Mesodermal cell (in vitro differentiated cells): ENCODE data around the gene MPST.
"Not testable (repeated sequence)": the region's sequence is repeated elsewhere in the genome, so short reads cannot be mapped to it uniquely, and the experiment has no call there.

Experiments
- H3K27ac ChIP-seq: 2 replicates; pipeline ENCODE4 v1.7.0; 2013; ENCODE audit warnings: mild to moderate bottlenecking, low read depth, low read length, moderate library complexity; ENCODE audit not compliant: severe bottlenecking
- H3K36me3 ChIP-seq: 2 replicates; pipeline ENCODE4 v1.7.1; 2013; ENCODE audit warnings: mild to moderate bottlenecking, low read length, moderate library complexity; ENCODE audit not compliant: control insufficient read depth, insufficient read depth
- H3K4me1 ChIP-seq: one replicate; pipeline ENCODE4 v1.7.1; 2013; ENCODE audit warnings: mild to moderate bottlenecking, low read length; ENCODE audit not compliant: insufficient read depth, control insufficient read depth, poor library complexity, severe bottlenecking
- H3K4me3 ChIP-seq: 2 replicates; pipeline ENCODE4 v1.7.0; 2013; ENCODE audit warnings: low read length, control low read depth, mild to moderate bottlenecking; ENCODE audit not compliant: insufficient read depth, poor library complexity, severe bottlenecking; ENCODE audit errors: extremely low read depth
- H3K9me3 ChIP-seq: 2 replicates; pipeline ENCODE4 v1.7.1; 2013; ENCODE audit warnings: mild to moderate bottlenecking, low read length, moderate library complexity; ENCODE audit not compliant: control insufficient read depth
- WGBS, 2 experiments: methylation state at CpG; one replicate each; pipeline ENCODE4 v1.1.5; 2013; ENCODE audit warnings: missing lambda C conversion rate in 2 of 2; ENCODE audit not compliant: insufficient coverage in 2 of 2; 5-methylcytosine and 5-hydroxymethylcytosine counted together

Gene MPST

DNA sequence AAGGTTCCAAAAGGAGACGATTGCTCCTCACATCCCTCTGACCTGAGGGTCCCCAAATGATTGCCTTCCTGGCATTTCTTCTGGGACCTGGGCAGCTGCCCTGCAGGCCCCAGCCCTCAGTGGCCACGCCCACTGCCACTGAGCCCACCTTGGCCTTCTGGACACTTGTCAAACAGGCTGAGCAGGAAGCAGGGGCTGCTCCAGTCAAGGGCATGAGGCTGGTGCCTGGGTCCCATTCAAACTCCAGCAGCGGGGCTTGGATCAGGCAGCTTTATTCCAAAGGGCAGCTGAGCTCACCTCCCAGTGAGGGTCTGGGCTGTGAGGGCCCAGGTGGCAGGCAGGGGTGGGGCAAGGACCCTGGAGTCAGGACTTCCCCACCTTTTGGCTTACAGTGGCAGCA is 45.6 kb downstream of the MPST start:
- Histone ChIP-seq H3K4me1 (peaks cover 5% of the 10 kb centered on the region), H3K27ac (no peak overlapping the region), H3K4me3 (no peak overlapping the region), H3K36me3 (peaks cover 4% of the 10 kb centered on the region), H3K9me3 (no peaks in the 10 kb centered on the region)
- WGBS, 2 experiments: 86 to 92% methylated on average over 3 of the region's 3 CpGs

DNA sequence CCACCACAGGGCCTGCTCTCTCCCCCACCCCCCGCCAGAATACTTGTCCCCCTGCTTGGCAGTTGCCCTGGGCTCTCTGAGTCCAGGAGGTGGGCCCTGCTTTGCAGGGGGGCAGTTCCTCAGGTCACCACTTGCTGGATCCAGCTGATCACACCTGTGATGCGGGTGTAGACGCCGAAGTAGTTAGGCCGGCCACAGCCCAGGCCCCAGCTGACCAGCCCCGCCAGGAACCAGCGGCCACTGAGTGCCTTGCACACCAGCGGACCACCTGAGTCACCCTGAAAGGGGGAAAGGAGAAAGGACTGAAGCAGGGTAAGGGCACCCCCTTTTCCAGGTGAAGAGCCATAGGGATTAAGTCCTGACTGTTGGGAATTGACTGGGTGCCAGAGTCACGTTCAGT is 46.4 kb downstream of the MPST start:
- Histone ChIP-seq H3K9me3 (no peaks in the 10 kb centered on the region), H3K4me3 (no peak overlapping the region), H3K27ac (no peak overlapping the region), H3K36me3 (peaks cover 4% of the 10 kb centered on the region), H3K4me1 (peaks cover 5% of the 10 kb centered on the region)
- WGBS, 2 experiments: 94 to 96% methylated on average over 7 to 9 of the region's 9 CpGs

DNA sequence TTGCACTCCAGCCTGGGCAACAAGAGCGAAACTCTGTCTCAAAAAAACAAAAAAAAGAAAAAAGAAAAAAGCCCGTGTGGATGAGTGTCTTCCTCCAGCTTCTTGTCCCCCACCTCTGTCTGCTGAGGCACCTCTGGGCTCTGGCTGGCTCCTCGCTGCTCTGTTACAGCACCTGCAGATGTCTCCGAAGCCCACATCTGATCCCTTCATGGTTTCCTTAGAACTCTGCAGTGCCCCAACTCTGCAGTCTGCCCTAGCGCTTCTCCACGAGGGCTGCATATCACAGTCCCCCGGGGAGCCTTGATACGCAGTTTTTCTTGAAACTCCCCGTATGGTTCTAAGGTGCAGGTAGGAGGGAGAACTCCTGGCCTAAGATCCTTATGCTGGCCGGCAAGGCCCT is 47.9 kb downstream of the MPST start:
- no peaks in the 10 kb centered on the region for H3K4me1 ChIP-seq
- WGBS, 2 experiments: 86 to 88% methylated on average over 7 to 8 of the region's 10 CpGs
- no peak overlapping the region for H3K27ac ChIP-seq
- H3K9me3 ChIP-seq: no peaks in the 10 kb centered on the region
- H3K4me3 ChIP-seq: no peak overlapping the region
- H3K36me3 ChIP-seq: no peaks in the 10 kb centered on the region

DNA sequence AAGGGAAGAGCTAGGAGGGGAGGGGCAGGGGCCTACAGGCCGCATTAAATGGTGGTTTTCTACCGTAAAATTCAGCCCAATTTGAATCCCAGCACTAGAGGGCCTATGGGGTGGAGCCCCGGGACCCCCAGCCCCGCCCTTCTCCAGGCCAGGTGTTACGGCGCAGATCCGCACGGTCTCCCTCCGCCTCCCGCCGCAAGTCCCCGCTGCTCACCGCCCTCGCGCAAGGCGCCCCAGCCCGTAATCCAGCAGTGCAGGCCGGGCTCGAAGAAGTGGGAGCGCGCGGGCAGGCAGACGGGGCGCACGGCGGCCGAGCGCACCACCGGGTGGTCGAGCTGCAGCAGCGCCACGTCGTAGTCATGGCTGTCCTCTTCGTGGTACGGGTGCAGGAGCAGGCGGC is 49.3 kb downstream of the MPST start:
- Histone ChIP-seq H3K9me3 (no peaks in the 10 kb centered on the region), H3K36me3 (no peaks in the 10 kb centered on the region), H3K27ac (no peak overlapping the region), H3K4me1 (no peaks in the 10 kb centered on the region), H3K4me3 (no peak overlapping the region)
- WGBS, 2 experiments: 1 to 6% methylated on average over 22 to 32 of the region's 36 CpGs

DNA sequence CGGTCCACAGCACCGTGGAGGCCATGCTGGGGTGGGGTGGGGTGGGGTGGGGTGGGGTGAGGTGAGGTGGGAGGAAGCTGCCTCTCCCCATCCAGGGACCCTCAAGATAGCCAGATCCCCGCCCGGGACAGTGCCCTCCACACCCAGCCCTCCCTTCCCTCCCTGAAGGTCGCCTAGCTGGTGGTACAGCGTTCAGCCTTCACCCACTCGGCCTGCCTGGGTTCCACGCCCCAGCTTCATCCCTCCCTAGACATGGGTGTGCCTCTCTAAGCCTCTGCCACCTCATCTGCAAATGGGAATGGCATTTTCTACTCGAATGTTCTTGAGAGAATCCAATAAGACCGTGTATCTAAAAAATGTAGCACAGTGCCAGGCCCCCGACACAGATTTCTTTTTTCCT is 49.8 kb downstream of the MPST start:
- Histone ChIP-seq H3K4me3 (no peak overlapping the region), H3K4me1 (no peaks in the 10 kb centered on the region), H3K27ac (no peak overlapping the region), H3K36me3 (no peaks in the 10 kb centered on the region), H3K9me3 (no peaks in the 10 kb centered on the region)
- WGBS, 2 experiments: 56 to 65% methylated on average over 7 to 9 of the region's 11 CpGs

DNA sequence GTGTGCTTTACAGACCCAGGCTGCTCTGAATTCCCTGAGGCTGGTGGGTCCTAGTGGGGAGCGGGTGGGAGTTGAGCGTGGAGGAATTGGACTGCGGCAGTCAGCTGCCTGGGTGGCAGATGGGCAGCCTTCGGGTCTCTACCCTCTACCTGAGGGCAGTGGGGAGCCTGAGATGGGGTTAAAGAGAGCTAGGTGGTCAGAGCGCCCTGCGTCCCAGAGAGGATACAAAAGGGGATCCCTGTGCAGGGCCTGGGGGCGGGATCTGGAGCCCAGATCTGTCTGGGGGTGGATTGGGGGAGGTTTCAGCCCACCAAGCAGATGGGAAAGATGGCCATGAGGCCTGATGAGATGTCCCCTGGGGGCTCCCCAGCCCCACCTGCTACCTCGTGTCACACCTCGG is 50.2 kb downstream of the MPST start:
- H3K36me3 ChIP-seq: no peaks in the 10 kb centered on the region
- H3K9me3 ChIP-seq: no peaks in the 10 kb centered on the region
- no peak overlapping the region for H3K27ac ChIP-seq
- WGBS, 2 experiments: 72 to 95% methylated on average over 2 to 8 of the region's 9 CpGs
- H3K4me3 ChIP-seq: no peak overlapping the region
- H3K4me1 ChIP-seq: no peaks in the 10 kb centered on the region

DNA sequence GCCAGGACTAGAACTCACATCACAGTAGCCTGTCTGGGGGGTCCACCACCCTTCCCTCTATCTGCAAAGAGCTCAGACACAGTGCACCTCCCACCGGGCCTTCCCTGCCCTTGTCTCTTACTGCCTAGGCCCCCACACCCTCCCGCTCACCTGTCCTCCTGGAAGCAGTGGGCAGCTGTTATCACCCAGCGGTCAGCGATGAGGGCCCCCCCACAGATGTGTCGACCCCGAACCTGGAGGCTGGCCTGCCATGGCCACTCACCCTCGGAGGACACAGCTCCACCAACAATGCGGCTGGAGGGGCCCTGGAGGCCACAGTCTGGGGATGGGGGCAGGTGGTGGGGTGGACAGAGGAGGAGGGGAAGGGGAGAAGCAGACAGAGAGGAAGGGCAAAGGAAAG is 50.8 kb downstream of the MPST start:
- Histone ChIP-seq H3K27ac (no peak overlapping the region), H3K4me3 (no peak overlapping the region), H3K36me3 (no peaks in the 10 kb centered on the region), H3K9me3 (no peaks in the 10 kb centered on the region), H3K4me1 (no peaks in the 10 kb centered on the region)
- 72 to 88% methylated on average over 3 to 7 of the region's 8 CpGs for WGBS, 2 experiments

DNA sequence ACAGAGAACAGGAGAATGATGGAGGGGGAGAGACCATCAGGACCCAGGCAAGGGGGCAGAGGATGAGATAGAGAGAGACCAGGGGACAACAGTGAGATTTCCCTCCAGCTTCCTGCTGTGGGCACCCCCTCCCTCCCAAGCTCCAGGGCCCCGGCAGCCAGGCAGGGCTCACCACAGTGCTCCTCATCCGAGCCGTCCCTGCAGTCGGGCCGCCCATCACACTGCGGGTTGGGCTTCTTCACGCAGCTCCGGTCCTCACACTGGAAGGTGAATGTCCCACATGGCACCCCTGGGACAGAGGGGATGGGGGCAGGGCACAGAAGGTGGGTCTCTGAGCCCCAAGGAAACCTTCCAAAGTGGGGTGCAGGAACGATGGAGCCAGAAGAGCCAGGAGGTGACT is 51.2 kb downstream of the MPST start:
- WGBS, 2 experiments: 68 to 71% methylated on average over 3 to 9 of the region's 9 CpGs
- Histone ChIP-seq H3K27ac (no peak overlapping the region), H3K4me1 (no peaks in the 10 kb centered on the region), H3K9me3 (no peaks in the 10 kb centered on the region), H3K4me3 (no peak overlapping the region), H3K36me3 (no peaks in the 10 kb centered on the region)

DNA sequence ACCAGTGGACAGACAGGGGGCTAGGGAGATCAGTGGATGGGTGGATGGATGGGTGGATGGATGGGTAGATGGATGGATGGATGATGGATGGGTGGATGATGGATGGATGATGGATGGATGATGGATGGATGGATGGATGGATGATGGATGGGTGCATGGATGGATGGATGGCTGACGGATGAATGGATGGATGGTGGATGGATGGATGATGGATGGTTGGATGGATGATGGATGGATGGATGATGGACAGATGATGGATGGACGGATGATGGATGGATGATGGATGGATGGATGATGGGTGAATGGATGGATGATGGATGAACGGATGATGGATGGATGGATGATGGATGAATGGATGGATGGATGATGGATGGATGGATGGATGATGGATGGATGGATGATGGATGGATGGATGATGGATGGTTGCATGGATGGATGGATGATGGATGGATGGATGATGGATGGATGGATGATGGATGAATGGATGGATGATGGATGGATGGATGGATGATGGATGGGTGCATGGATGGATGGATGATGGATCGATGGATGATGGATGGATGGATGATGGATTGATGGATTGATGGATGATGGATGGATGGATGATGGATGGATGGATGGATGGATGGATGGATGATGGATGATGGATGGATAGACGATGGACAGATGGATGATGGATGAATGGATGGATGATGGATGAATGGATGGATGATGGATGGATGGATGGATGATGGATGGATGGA is 52.5 kb downstream of the MPST start:
- not testable (repeated sequence) for H3K27ac ChIP-seq, H3K36me3 ChIP-seq, H3K4me3 ChIP-seq, H3K9me3 ChIP-seq, H3K4me1 ChIP-seq
- WGBS, 2 experiments: 85 to 94% methylated on average over 5 of the region's 5 CpGs

DNA sequence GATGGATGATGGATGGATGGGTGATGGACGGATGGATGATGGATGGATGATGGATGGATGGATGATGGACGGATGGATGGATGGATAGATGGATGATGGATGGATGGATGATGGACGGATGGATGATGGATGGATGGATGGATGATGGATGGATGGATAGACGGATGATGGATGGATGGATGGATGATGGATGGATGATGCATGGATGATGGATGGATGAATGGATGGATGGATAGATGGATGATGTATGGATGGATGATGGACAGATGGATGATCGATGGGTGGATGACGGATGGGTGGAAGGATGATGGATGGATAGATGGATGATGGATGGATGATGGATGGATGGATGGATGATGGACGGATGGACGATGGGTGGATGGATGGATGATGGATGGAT is 53.1 kb downstream of the MPST start:
- H3K36me3 ChIP-seq: no peaks in the 10 kb centered on the region
- H3K27ac ChIP-seq: no peak overlapping the region
- H3K4me3 ChIP-seq: no peak overlapping the region
- WGBS, 2 experiments: 87 to 91% methylated on average over 8 of the region's 8 CpGs
- no peaks in the 10 kb centered on the region for H3K4me1 ChIP-seq
- no peaks in the 10 kb centered on the region for H3K9me3 ChIP-seq

DNA sequence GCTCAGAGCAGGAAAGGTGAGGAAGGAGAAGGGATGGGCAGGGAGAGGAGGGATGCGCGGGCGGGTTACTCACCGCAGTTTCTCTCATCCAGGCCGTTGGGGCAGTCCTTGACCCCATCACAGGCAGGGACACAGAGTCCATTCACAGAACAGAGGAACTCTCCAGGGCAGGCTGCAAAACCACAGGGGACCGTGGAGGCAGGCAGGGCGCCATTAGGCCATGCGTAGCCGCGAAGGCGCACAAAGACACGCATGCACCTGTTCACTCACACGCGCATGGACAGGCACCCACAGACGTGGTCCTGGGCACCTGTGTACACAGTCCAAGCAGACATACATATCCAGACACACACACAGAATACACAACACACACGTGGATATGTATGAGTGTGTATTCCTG is 55.0 kb downstream of the MPST start:
- H3K36me3 ChIP-seq: no peaks in the 10 kb centered on the region
- peaks cover 4% of the 10 kb centered on the region for H3K4me1 ChIP-seq
- H3K9me3 ChIP-seq: no peaks in the 10 kb centered on the region
- 84 to 90% methylated on average over 7 to 15 of the region's 16 CpGs for WGBS, 2 experiments
- no peak overlapping the region for H3K4me3 ChIP-seq
- no peak overlapping the region for H3K27ac ChIP-seq
